ENCODE results near the gene TCERG1L.

DNA sequence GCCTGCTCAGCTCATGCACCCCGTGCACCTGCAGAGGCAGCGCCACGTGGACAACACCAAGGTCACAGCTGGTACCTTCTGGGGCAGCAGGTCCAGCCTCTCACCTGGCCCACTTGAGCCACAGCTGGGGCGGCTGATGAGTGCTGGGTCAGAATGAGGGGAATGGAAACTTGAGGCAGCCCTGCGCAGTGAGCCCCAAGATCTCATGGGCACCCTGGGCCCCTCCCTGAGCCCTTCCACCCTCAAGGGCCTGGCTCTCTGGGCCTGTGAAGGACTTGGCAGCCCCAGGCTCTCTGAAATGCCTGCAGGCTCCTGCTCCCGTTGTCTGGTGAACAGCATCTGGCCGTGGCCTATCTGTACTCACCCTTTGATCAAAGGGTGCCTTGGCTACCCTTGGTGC lies 112.7 kb downstream of the TCERG1L start:
- TF ChIP-seq, protein P1, sequence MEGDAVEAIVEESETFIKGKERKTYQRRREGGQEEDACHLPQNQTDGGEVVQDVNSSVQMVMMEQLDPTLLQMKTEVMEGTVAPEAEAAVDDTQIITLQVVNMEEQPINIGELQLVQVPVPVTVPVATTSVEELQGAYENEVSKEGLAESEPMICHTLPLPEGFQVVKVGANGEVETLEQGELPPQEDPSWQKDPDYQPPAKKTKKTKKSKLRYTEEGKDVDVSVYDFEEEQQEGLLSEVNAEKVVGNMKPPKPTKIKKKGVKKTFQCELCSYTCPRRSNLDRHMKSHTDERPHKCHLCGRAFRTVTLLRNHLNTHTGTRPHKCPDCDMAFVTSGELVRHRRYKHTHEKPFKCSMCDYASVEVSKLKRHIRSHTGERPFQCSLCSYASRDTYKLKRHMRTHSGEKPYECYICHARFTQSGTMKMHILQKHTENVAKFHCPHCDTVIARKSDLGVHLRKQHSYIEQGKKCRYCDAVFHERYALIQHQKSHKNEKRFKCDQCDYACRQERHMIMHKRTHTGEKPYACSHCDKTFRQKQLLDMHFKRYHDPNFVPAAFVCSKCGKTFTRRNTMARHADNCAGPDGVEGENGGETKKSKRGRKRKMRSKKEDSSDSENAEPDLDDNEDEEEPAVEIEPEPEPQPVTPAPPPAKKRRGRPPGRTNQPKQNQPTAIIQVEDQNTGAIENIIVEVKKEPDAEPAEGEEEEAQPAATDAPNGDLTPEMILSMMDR (IDR thresholded peaks at IDR 0.05) = no peak
- no peak for TF ChIP-seq POLR2A (IDR thresholded peaks at IDR 0.05)

All from Peyer's patch (tissue), 4 donors.